Measurements from ENCODE around the gene TM2D3. TPM values are rescaled to one million over a fixed set of nuclear protein-coding genes. Genes with fewer than 3 reads are reported as not detected.

The TM2D3 gene
- total and polyA plus RNA-seq, 12 donors: 18.4 to 75.4 (median 46.8) TPM

- intact Hi-C loops (cut with DNase I): no loop called here
- Histone ChIP-seq H3K27ac (peak overlapping the region in 1 of 5 donors; percentile 34), H3K4me1 (replicated peaks in 1 of 2) (peaks cover 3 to 4% of the 10 kb centered on the region in 2 donors), H3K9me3 (replicated peaks in 1 of 3) (no peaks in the 10 kb centered on the region), H3K27me3 (no peaks in the 10 kb centered on the region), H3K36me3 (replicated peaks in 1 of 2) (no peaks in the 10 kb centered on the region), H3K4me3 (no peak overlapping the region)
- 38 to 55% (median 51%) methylated on average over 1 of the region's 1 CpG for WGBS, 4 donors
- TF ChIP-seq, protein P1, sequence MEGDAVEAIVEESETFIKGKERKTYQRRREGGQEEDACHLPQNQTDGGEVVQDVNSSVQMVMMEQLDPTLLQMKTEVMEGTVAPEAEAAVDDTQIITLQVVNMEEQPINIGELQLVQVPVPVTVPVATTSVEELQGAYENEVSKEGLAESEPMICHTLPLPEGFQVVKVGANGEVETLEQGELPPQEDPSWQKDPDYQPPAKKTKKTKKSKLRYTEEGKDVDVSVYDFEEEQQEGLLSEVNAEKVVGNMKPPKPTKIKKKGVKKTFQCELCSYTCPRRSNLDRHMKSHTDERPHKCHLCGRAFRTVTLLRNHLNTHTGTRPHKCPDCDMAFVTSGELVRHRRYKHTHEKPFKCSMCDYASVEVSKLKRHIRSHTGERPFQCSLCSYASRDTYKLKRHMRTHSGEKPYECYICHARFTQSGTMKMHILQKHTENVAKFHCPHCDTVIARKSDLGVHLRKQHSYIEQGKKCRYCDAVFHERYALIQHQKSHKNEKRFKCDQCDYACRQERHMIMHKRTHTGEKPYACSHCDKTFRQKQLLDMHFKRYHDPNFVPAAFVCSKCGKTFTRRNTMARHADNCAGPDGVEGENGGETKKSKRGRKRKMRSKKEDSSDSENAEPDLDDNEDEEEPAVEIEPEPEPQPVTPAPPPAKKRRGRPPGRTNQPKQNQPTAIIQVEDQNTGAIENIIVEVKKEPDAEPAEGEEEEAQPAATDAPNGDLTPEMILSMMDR (IDR thresholded peaks at IDR 0.05): no peak
- no peak for TF ChIP-seq POLR2A (IDR thresholded peaks at IDR 0.05)
- no peak for DNase-seq
Observed at GRCh38 chr15:101625980-101626379, 26.2 kb downstream of the TM2D3 start.

- Histone ChIP-seq H3K36me3 (replicated peaks in 1 of 2) (no peaks in the 10 kb centered on the region), H3K4me3 (no peak overlapping the region), H3K27me3 (no peaks in the 10 kb centered on the region), H3K27ac (no peak overlapping the region), H3K9me3 (replicated peaks in 1 of 3) (no peaks in the 10 kb centered on the region), H3K4me1 (replicated peaks in 1 of 2) (peaks cover 3 to 4% of the 10 kb centered on the region in 2 donors)
- WGBS, 4 donors: 89 to 100% (median 97%) methylated on average over 1 of the region's 1 CpG
- no peak for DNase-seq
- intact Hi-C loops (cut with DNase I): no loop called here
- no peak for TF ChIP-seq POLR2A (IDR thresholded peaks at IDR 0.05)
- TF ChIP-seq, protein P1 (IDR thresholded peaks at IDR 0.05): no peak
Observed at GRCh38 chr15:101625184-101625583, 27.0 kb downstream of the TM2D3 start.

GRCh38 chr15:101623367-101624304 is 28.5 kb downstream of the TM2D3 start:
- DNase-seq: no peak
- Histone ChIP-seq H3K36me3 (replicated peaks in 1 of 2) (no peaks in the 10 kb centered on the region), H3K27ac (no peak overlapping the region), H3K9me3 (replicated peaks in 1 of 3) (no peaks in the 10 kb centered on the region), H3K27me3 (no peaks in the 10 kb centered on the region), H3K4me3 (no peak overlapping the region), H3K4me1 (replicated peaks in 1 of 2) (peaks cover 3 to 4% of the 10 kb centered on the region in 2 donors)
- 86 to 94% (median 92%) methylated on average over 6 of the region's 6 CpGs for WGBS, 4 donors
- TF ChIP-seq, protein P1 (IDR thresholded peaks at IDR 0.05): no peak
- no peak for TF ChIP-seq POLR2A (IDR thresholded peaks at IDR 0.05)
- intact Hi-C loops (cut with DNase I): no loop called here

- no peaks in the 10 kb centered on the region for H3K27me3 ChIP-seq
- intact Hi-C loops (cut with DNase I): no loop called here
- TF ChIP-seq POLR2A (IDR thresholded peaks at IDR 0.05): no peak
- TF ChIP-seq, protein P1 (IDR thresholded peaks at IDR 0.05): no peak
Observed at GRCh38 chr15:101621961-101622360, 30.2 kb downstream of the TM2D3 start.

More at GRCh38 chr15:101621961-101622360, 30.2 kb downstream of the TM2D3 start:
- Histone ChIP-seq H3K27ac (no peak overlapping the region), H3K9me3 (replicated peaks in 1 of 3) (no peaks in the 10 kb centered on the region), H3K36me3 (replicated peaks in 1 of 2) (no peaks in the 10 kb centered on the region), H3K4me1 (replicated peaks in 1 of 2) (peaks cover 3 to 4% of the 10 kb centered on the region in 2 donors), H3K4me3 (no peak overlapping the region)
- WGBS, 4 donors: 83 to 92% (median 90%) methylated on average over 3 of the region's 3 CpGs
- DNase-seq: no peak

All from adrenal gland (tissue), 12 donors.